Stimulated activated CD8-positive, alpha-beta memory T cell treated with anti-CD3 and anti-CD28 coated beads, Interleukin-2, amount 100 ng/mL, for 1 hour (primary cell): ENCODE measurements around the gene SFSWAP.
"Not testable (repeated sequence)": the region's sequence is repeated elsewhere in the genome, so short reads cannot be mapped to it uniquely, and the experiment has no call there.

Experiments used
- DNase-seq, 2 donors: peaks; one replicate each; pipeline ENCODE4 v3.0.0-alpha.2; 2020; ENCODE audit warnings: low read depth in 2 of 2

SFSWAP gene

DNA sequence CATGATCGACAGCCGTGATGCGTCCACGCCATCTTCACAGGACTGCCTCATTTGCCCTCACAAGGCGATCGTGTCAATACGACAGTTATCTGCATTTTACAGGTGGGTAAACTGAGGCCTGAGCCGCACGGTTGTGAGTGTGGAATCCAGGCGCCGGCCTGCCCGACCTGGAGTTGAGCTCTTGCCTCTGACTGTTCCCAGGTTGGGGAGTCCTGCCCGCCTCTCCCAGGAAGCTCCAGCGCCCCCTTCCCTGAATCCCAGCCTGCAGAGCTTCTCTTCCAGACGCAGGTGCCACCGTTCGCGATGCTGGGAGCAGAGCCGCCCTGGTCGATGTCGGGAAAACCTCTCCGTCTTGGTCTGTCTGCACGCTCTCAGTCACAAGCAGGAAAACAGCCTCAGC is 31.1 kb upstream of the SFSWAP start:
- not testable (repeated sequence) for DNase-seq

DNA sequence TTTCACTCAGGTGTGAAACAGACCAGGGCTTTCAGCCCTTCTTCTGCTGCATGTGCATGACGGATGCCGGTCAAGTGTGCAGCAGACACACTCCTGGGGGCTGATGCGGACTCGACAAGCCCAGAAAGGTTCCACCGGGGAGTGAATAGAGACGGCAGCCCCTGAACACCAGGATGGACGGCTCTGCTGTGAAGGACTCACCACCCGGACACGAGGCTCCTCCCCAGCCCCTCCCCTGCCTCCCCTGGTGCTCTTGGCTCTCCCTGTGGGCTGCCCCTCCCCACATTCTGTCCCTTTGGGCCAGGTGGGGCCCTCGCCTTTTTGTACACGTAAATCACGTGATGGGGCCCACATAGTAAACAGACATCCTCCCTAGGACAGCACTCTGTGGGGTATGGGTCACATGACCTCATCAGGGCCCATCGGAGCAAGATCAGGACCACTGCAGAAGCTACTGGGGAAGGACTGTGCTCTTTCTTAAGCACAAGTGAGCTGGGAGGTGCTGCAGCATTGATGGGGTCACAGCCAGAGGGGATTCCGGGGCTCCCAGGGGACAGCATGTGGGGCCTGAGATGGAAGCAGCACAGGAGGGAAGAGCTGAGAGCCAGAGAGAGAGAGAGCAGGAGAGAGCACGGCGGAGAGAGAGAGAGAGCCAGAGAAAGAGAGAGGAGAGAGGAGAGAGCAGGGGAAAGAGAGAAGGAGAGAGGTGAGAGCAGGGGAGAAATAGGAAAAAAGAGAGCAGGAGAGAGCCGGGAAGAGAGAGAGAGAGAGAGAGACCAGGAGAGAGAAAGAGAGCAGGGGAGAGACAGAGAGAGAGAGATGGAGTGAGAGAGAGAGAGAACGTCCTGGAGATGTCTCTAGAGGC is 30.3 kb upstream of the SFSWAP start:
- not testable (repeated sequence) for DNase-seq

DNA sequence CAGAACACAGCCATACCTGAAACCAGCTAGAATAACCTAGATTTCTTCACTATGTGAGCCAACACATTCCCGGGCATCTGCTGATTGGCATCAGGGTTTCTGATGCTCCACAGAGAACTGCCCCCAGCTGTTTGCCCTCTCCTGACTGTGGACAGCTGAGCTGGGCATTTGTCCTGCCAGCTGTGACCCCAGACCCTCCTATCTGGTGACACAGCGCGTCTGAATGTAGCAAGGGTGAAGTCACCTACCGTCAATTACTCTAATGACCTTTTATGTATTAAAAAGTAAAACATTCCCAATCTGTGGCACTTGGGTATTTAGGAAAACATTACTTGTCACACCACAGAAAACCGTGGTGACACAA is 29.7 kb upstream of the SFSWAP start:
- no peak for DNase-seq

DNA sequence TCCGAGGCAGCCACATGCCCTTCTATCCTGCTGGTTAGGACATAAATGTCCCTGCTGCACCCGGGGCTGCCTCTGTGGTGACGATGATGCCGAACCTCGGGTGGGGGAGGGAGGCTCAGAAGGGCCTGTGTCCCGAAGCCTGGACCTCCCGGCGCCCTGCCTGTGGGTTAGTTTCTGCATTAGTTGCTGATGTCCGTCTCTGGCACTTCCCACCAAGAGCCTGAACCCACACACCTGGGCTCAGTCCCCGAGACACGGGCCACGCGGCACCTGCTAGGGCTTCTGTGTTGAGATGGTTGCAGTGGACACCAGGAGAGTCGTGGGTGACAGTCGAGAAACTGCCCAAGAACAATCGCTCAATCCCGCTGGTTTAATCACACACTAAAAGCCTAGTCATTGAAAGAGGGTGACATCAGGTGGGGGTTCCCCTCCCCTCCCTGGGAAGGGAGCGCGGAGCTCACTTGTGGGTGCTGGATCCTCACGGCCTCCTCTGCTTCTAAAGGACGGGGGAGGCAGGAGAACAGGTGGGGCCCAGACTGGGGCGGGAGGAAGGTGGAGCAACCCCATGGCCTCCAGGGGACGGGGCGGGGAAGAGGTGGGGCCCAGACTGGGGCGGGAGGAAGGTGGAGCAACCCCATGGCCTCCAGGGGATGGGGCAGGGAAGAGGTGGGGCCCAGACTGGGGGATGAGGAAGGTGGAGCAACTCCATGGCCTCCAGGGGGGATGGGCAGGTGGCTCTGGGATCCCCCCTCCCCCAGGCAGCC is 29.0 kb upstream of the SFSWAP start:
- not testable (repeated sequence) for DNase-seq

DNA sequence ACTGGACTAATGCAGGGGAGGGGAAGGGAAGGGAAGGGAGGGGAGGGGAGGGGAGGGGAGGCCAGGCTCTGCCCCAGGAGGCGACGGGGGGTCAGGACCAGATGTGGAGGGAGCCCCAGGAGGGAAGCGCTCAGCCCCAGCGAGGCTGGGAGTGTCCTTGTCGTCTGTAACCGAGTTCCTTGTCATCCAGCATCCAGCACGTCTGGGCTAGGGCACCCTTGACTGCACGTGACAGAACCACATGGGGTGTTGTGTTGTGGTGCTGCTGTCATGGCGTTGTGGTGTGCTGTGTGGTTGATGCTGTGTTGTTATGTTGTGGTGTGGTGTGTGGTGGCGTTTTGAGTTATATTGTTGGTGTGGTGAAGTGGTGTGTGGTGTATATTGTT is 28.4 kb upstream of the SFSWAP start:
- no peak for DNase-seq

DNA sequence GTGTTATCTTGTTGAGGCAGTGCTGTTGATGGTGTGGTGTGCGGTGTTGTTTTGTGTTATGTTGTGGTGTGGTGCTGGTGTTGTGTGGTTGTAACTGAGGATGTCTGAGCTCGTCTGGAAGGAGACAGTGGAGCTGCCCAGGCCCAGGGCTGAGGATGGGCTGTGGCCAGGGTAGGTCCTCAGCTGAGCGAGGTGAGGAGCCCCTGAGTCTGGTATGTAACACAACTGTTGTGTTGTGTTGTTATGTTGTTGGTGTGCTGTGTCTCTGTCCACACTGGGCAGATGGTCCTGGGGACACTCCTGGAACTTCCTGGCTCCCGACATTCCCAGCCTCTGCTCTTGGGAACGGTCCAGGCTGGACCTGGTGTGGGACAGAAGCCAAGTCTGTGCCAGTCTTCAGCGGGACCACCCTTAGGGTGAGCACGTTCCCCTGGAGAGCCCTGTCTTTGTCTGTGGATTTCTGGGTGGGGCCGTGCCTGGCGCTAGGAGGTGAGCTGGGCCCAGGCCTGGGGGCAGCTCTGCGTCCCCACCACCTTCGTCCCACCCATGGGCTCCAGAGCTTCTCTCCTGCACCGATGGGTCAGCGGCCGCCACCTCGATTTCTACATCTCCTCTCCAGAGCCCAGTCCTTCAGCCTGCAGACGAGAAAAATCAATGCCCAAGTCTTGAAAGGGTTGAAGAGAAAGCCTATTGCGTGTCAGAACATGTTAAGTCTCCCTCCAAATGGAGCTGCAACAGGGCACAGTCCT is 27.4 kb upstream of the SFSWAP start:
- no peak for DNase-seq

DNA sequence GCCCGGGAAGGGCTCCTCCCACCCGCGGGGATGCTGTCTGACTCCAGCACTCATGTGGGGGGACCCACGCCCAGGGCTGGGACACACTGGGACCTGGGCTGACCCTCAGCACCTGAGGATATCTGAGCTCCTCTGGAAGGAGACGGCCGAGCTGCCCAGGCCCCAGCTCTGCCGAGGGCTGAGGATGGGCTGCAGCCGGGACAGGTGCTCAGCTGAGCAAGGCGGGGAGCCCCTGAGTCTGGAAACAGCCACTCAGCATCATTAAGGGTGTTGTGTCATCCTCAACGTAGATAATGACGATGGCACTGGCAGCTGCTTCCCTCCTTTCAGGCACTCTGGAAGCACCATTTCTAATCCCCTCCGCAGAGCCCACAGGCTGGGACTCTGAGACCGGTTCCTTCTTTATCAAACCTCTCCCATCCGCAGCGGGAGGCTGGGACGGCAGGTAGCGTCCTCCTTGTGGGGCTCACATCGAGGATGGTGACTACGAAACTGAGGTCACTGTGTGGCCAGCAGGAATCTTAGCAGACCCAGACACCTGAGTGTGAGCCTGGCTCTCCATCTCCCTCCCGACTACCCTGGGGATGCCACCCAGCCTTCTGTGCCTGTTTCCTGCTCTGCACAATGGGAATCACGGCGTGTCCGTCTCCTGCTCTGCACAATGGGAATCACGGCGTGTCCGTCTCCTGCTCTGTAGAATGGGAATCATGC is 26.7 kb upstream of the SFSWAP start:
- DNase-seq: no peak

DNA sequence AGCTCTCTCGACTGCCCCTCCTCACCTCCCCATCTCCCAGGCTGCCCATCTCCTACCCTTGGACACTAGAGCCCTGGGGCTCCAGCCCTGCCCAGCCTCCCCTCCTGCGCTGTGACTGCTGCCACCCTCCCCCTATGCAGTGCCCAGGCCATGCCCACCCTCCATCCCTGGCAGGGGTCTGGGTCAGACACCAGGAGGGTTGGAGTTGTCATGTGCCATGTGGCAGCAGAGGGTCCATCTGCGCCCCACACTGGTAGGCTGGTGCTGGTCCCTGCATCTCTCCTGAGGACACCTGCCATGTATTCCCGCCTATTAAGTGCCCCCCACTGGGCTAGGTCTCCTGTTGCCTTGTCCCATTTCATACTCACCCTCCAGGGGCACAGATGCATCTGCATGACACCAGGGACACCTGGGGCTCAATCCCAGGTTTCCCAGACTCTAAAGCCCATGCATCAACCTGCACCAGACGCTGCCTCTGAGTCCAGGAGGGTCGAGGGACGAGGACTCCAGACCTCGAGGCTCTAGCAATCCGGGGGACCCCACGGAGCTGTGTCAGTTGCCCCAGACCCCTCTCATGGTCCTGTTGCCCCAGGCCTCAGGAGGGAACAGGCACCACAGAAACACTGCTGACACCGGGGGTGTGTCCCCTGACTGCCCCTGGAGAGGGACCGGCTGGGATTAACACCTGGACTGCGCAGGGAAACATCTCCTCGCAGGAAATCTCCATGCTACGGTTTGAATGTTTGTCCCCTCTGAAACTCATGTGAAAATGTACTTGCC is 23.4 kb upstream of the SFSWAP start:
- DNase-seq: no peak

DNA sequence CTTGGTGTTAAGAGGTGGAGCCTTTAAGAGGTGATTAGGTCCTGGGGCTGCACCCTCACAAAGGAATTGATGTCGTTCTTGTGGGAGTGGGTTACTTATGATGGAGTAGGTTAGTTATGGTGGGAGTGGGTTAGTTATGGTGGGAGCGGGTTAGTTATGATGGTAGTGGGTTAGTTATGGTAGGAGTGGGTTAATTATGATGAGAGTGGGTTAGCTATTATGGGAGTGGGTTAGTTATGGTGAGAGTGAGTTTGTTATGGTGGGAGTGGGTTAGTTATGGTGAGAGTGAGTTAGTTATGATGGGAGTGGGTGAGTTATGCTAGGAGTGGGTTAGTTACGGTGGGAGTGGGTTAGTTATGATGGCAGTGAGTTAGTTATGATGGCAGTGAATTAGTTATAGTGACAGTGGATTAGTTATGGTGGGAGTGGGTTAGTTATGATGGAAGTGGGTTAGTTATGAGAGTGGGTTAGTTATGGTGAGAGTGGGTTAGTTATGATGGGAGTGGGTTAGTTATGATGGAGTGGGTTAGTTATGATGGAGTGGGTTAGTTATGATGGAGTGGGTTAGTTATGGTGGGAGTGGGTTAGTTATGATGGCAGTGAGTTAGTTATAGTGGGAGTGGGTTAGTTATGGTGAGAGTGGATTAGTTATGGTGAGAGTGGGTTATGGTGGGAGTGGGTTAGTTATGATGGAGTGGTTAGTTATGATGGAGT is 22.6 kb upstream of the SFSWAP start:
- DNase-seq: no peak

DNA sequence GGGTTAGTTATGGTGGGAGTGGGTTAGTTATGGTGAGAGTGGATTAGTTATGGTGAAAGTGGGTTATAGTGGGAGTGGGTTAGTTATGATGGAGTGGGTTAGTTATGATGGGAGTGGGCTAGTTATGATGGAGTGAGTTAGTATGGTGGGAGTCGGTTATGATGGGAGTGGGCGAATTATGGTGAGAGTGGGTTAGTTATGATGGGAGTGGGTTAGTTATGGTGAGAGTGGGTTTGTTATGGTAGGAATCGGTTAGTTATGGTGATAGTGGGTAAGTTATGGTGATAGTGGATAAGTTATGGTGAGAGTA is 22.1 kb upstream of the SFSWAP start:
- no peak for DNase-seq

DNA sequence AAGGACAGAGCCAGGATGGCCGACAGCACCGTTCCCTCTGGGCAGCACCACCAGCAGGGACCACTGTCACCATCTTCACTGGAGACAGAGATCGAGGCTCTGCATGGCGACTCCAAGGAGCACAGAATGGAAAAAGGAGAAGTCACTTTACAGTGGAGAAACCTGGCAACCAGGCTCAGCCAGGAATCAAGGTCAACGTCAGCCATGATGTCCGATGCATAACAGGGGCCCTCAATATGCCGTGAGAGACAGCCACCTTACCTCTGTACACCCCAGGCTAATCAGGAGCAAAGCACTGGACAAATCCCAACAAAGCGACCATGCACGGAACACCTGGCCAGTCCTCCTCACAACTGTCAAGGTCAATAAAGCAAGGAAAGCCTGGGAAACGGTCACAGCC is 20.6 kb upstream of the SFSWAP start:
- DNase-seq: no peak

DNA sequence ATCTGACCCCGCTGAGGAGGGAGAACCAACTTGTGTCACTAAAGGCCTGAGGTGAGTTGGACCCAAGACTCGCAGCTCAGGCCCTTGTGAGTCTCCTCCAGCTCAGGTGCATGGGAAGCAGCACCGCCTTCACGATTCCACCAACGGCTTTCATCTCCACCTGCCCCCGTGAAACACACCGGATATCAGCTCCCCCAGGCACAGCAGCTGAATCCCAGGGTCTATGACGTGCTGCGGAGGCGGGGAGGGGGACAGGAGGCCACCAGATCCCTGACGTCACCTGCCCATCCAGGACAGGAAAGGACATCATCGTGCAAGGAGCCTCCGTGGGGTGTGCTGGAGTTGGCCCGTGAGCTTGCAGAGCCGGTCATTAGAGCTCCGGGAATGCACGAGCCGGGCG is 18.5 kb upstream of the SFSWAP start:
- DNase-seq: no peak

DNA sequence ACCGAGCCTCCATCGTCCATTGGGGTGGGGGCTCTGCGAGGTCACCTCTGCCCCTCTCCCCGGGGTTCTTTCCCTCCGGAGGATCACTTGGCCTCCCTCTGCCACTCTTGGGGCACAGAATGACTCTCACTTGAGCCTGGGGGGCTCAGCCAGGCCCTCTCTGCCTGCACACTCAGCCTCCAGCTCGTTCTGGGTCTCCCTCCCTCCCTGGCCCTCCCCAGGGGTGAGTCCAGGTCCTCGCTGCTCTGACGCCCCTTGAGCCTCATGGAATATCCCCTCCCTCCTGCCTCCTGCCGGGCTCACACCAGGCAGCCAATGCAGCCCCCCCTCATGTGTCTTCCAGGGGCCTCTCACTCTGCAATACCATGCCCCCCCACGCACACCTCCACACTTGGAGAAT is 17.7 kb upstream of the SFSWAP start:
- no peak for DNase-seq

DNA sequence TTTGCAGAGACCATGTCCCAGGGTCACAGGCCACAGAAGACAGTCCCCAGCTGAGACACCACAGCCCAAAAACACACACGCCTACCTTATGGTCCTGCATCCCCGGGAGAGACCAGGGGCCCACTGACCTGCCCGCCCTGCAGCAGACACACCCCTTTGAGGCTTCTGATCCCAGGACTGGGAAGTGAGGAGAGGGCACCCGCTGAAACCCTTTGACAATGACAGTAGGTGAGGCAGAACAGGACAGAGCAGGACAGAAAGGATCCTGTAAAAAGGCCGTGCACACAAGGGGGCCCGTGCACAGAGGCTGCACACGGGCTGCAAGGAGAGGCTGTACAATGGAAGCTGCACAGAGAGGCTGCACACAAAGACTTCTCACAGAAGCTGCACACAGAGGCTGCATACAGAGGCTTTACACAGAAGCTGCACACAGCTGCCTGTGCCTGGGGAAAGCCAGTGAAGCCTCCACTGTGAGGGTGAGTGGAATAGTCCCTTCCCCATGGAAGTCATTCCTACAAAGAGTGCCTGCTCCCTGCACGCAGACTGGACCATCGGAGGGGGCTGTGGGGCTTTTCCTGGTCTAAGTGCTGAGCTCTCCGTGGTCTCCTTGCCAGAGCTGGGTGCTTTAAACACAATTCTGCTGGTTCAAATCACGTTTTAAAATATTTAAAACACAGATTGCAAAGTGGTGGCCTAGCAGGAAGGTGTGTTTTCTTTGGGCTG is 16.6 kb upstream of the SFSWAP start:
- no peak for DNase-seq

DNA sequence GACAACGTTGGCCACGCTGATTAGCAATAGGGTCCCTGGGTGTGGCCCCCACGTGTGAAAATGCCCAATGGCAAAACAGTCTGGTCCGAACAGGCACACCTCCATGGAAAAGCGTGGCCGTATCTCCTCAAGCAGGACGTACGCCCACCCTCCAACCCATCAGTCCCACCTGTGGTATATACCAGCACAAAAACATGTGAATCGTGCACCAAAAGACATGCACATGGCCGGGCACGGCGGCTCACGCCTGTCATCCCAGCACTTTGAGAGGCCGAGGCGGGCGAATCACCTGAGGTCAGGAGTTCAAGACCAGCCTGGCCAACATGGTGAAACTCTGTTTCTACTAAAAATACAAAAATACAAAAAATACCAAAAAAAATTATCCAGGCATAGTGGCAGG is 14.9 kb upstream of the SFSWAP start:
- no peak for DNase-seq

DNA sequence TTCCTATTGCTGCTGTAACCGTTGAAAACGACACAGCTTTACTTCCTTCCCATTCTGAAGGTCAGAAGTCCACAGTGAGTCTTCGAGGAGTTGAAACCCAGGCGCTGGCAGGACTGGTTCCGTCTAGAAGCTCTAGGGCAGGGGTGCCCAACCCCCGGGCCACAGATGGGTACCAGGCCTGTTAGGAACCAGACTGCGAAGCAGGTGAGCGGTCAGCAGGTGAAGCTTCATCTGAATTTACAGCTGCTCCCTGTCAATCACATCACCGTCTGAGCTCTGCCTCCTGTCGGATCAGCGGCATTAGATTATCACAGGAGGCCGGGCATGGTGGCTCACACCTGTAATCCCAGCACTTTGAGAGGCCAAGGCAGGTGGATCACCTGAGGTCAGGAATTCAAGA is 12.6 kb upstream of the SFSWAP start:
- no peak for DNase-seq

DNA sequence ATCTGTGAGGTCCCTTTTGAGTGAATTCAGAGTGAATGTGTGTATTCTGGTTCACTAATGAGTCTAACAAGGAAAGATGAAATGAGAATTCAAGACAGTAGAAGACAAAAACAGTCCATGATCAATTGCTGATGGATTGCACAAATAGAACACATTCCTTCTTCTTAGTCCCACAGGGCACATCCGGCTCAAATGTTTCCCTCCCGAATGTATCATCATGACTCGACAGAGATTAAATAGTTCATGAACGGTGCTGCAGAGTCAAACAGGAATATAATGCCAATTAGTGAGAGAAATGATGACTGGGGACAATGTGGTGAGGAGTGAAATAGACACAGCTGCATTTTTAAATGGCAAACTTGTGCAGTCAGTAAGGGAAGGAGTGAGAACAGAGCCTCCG is 11.5 kb upstream of the SFSWAP start:
- no peak for DNase-seq

DNA sequence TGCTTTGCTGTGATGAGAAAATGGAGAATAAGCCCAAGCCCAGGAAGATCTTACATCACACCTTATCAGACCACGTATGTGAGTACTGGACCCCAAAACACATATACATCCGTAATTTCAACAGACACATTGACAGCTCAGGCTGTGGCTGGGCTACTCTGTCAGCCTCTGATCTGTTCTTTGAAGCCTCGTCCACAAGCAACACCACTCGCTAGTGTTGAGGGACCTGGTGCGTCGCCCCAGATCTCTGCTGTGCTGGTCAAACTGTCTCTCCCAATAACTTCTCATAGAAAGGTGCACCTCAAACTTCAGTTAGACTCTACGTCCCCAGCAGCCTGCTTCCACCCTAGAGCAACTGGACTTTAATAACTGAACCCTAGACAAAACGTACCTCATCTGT is 10.6 kb upstream of the SFSWAP start:
- DNase-seq: no peak

DNA sequence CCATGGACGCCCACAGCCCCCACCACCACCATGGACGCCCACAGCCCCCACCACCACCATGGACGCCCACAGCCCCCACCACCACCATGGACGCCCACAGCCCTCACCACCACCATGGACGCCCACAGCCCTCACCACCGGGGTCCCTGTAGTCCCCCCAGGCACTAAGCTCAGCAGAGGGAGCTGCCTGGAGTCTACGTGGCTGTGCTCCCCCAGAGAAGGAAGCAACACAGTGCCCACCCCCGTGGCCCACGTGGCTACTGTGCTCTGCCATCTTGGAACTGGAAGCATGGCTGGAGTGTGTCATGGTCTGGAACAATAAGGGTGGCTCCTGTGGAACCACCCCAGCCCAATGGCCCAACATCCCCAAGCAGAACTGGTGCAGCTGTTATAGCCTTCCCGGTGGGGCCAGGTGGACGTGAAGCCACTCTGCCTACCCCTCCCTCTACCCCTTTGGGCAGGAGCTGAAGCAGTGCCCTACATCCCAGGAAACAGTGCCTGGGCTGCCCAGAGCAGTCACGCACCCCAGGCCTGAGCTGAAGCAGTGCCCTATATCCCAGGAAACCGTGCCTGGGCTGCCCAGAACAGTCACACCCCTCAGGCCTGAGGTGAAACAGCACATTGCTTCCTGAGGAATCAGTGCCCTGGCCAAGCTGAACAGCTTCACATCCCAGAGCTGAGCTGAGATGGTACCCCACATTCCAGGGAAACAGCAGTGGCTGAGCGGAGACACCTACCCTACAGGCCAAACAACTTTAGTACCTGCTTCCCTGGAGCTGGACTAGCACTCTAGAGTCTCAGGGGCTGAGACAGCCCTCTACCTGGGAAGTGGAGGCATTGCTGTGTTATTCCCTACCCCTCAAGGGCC is 9.0 kb upstream of the SFSWAP start:
- DNase-seq: no peak
